ENCODE data around the gene BNC2. TPM values are rescaled to one million over a fixed set of nuclear protein-coding genes. Genes with fewer than 3 reads are reported as not detected.

BNC2 gene
- total RNA-seq, 4 donors from 2014 or later: 20.5 to 55.4 (median 26.2) TPM

- in situ Hi-C loops (cut with MboI; ENCODE audit: low pct_ligation_motif_present in 1 of 4, low pct_unique_long_range_greater_than_20kb in 1 of 4, low sequenced_read_pairs in 3 of 4): loop anchor here in 1 of 4 donors (25.0 kb wide), 1 partner anchor 428 kb away; no protein-coding TSS in a partner anchor
- Histone ChIP-seq H3K27me3 (no peaks in the 10 kb centered on the region), H3K27ac (no peak overlapping the region), H3K9me3 (no peaks in the 10 kb centered on the region), H3K36me3 (no peaks in the 10 kb centered on the region), H3K4me3 (no peak overlapping the region), H3K4me1 (peaks cover 0 to 7% (median 2%) of the 10 kb centered on the region in 4 donors)
- DNase-seq: no peak
- TF ChIP-seq CTCF (IDR thresholded peaks at IDR 0.05) (no peak), POLR2A (IDR thresholded peaks at IDR 0.05) (no peak), POLR2AphosphoS5 (IDR thresholded peaks at IDR 0.05) (no peak), EP300 (IDR thresholded peaks at IDR 0.05; ENCODE audit: low read depth) (no peak)
- WGBS, 2 donors (ENCODE audit: low coverage in 1 of 2): 72 to 80% methylated on average over 4 of the region's 4 CpGs
- intact Hi-C loops (cut with DNase I; ENCODE audit: low total_unique reads): no loop called here
These were observed 255.0 kb downstream of the BNC2 start for GRCh38 chr9:16615451-16615850.

- H3K27me3 ChIP-seq: no peaks in the 10 kb centered on the region
- H3K4me3 ChIP-seq: no peak overlapping the region
- peaks cover 0 to under 1% (median 0%) of the 10 kb centered on the region in 4 donors for H3K4me1 ChIP-seq
- H3K27ac ChIP-seq: no peak overlapping the region
- H3K36me3 ChIP-seq: no peaks in the 10 kb centered on the region
- intact Hi-C loops (cut with DNase I; ENCODE audit: low total_unique reads): loop anchor here (5.0 kb wide), 1 partner anchor 1706 kb away; no protein-coding TSS in a partner anchor
- no peaks in the 10 kb centered on the region for H3K9me3 ChIP-seq
- 52 to 77% methylated on average over 2 to 3 of the region's 3 CpGs for WGBS, 2 donors (ENCODE audit: low coverage in 1 of 2)
- no peak for TF ChIP-seq POLR2AphosphoS5 (IDR thresholded peaks at IDR 0.05)
- no peak for TF ChIP-seq CTCF (IDR thresholded peaks at IDR 0.05)
- no peak for TF ChIP-seq POLR2A (IDR thresholded peaks at IDR 0.05)
- no peak for TF ChIP-seq EP300 (IDR thresholded peaks at IDR 0.05; ENCODE audit: low read depth)
- in situ Hi-C loops (cut with MboI; ENCODE audit: low pct_ligation_motif_present in 1 of 4, low pct_unique_long_range_greater_than_20kb in 1 of 4, low sequenced_read_pairs in 3 of 4): loop anchor here in 1 of 4 donors (25.0 kb wide), 1 partner anchor 426 kb away; no protein-coding TSS in a partner anchor
- no peak for DNase-seq
These were observed 256.9 kb downstream of the BNC2 start for GRCh38 chr9:16613605-16614004.

- DNase-seq: no peak
- in situ Hi-C loops (cut with MboI; ENCODE audit: low pct_ligation_motif_present in 1 of 4, low pct_unique_long_range_greater_than_20kb in 1 of 4, low sequenced_read_pairs in 3 of 4): loop anchor here in 1 of 4 donors (25.0 kb wide), 1 partner anchor 426 kb away; no protein-coding TSS in a partner anchor
These were observed 257.4 kb downstream of the BNC2 start for GRCh38 chr9:16613051-16613450.

GRCh38 chr9:16612627-16613026 lies 257.8 kb downstream of the BNC2 start:
- 70 to 89% methylated on average over 1 of the region's 1 CpG for WGBS, 2 donors (ENCODE audit: low coverage in 1 of 2)
- H3K36me3 ChIP-seq: no peaks in the 10 kb centered on the region
- no peak overlapping the region for H3K27ac ChIP-seq
- intact Hi-C loops (cut with DNase I; ENCODE audit: low total_unique reads): loop anchor here (5.0 kb wide), 1 partner anchor 1705 kb away; no protein-coding TSS in a partner anchor
- H3K4me1 ChIP-seq: no peaks in the 10 kb centered on the region
- DNase-seq: no peak
- TF ChIP-seq POLR2AphosphoS5 (IDR thresholded peaks at IDR 0.05) (no peak), POLR2A (IDR thresholded peaks at IDR 0.05) (no peak), CTCF (IDR thresholded peaks at IDR 0.05) (no peak)
- in situ Hi-C loops (cut with MboI; ENCODE audit: low pct_ligation_motif_present in 1 of 4, low pct_unique_long_range_greater_than_20kb in 1 of 4, low sequenced_read_pairs in 3 of 4): loop anchor here in 1 of 4 donors (25.0 kb wide), 1 partner anchor 425 kb away; no protein-coding TSS in a partner anchor
- no peaks in the 10 kb centered on the region for H3K9me3 ChIP-seq
- no peak overlapping the region for H3K4me3 ChIP-seq
- H3K27me3 ChIP-seq: no peaks in the 10 kb centered on the region

More at GRCh38 chr9:16613051-16613450, 257.4 kb downstream of the BNC2 start:
- Histone ChIP-seq H3K4me3 (no peak overlapping the region), H3K27ac (no peak overlapping the region), H3K36me3 (no peaks in the 10 kb centered on the region), H3K9me3 (no peaks in the 10 kb centered on the region), H3K27me3 (no peaks in the 10 kb centered on the region), H3K4me1 (no peaks in the 10 kb centered on the region)
- intact Hi-C loops (cut with DNase I; ENCODE audit: low total_unique reads): loop anchor here (5.0 kb wide), 1 partner anchor 1706 kb away; no protein-coding TSS in a partner anchor
- WGBS, 2 donors (ENCODE audit: low coverage in 1 of 2): 68 to 71% methylated on average over 1 of the region's 1 CpG
- no peak for TF ChIP-seq POLR2A (IDR thresholded peaks at IDR 0.05)
- no peak for TF ChIP-seq POLR2AphosphoS5 (IDR thresholded peaks at IDR 0.05)
- no peak for TF ChIP-seq EP300 (IDR thresholded peaks at IDR 0.05; ENCODE audit: low read depth)
